ENCODE results near the gene FBN2.
"Not testable (repeated sequence)": the region's sequence is repeated elsewhere in the genome, so short reads cannot be mapped to it uniquely, and the experiment has no call there.

The FBN2 gene

DNA sequence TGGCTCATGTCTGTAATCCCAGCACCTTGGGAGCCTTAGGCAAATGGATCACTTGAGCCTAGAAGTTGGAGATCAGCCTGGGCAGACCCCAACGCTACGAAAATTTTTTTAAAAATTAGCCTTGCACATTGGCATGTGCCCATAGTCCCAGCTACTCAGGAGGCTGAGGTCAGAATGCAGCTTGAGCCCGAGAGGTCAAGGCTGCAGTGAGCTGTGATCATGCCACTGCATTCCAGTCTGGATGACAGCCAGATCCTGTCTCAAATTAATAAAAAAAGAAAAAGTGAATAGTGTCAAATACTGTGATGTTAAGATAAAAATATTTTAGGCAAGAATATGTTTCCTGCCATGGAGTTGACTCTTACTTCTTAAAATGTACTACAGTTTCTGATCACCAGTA, 5.3 kb downstream of the FBN2 start:
- DNase-seq, result no peak

DNA sequence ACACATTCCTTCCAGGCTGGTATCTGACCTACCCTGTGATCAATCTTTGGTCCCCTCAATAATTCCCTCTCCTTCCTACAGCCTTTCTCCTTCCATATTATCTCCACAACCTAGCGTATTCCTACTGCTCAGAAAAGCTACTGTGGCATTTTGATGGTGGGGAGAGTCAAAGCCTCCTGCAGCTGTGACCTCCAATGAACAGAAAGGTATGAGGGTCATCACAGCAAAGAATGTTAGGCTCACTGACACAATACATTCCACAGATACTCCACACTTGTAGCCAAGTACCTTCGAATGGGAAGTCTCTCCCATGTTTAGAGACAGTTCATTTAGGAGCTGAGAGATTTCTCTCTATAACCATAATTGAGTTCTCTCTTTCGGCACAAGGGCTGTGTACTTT, 5.9 kb downstream of the FBN2 start:
- no peak for DNase-seq

DNA sequence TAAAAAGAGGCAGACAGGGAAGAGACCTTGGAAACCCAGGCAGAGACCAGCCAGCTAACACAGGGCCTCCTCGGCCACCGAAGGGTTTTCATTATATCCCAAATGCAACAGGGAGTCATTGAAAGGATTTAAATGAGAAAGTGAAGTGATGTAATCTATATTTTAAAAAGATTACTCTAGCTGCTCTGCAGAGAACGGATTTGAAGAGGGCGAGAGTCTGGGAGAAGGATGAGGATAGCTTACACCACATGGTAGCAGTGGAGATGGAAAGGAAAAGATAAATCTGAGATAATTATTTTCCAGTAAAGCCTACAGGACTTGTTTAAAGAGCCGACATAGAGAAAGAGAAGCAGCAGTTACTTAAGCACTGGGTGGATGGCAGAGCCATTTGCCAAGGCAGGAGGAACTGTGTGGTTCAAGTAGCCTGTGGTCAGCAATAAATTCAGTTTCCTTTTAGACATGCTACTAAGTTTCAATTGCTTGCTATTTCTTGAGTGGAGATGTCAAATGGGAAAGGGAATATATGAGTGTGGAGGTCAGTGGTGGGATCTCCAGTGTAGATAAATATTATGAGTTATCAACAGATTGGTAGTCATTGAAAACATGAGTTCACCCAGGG, 9.3 kb downstream of the FBN2 start:
- DNase-seq, result no peak

DNA sequence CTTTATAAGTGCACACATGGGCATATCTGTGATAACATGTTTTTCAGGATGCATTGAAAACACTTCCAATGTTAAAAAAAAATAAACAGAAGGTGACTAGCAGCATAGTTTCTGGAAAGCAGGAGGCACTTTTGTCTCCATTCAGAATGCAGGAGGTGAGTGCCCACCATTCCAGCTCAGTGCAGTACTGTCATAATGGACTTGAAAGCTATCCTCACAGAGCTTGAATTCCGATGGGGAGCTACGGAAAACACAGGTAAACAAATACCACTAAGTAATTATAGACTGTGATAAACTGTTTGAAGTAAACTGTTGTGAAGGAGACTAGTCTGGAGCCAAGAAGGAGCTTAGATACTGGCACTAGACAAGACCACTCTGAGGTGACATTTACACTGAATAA, 9.9 kb downstream of the FBN2 start:
- DNase-seq, result no peak

DNA sequence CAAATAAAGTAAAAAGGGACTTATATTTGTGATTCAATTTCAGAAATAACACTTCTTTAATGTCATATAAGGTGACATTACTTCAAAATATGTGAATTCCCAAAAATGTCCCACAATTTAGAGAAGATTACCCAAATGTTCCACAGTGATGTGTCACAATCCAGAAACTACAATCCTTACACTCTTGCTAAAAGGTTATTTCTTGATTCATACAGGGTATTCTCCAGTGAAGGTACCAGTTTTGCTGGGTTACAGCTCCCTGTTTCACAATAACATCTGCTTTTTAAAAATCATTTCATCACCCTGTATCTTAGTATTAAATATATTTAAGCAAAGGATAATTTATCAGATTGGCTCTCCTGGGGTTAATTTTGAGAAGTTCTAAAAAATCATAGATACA, 11.0 kb downstream of the FBN2 start:
- DNase-seq, result no peak

DNA sequence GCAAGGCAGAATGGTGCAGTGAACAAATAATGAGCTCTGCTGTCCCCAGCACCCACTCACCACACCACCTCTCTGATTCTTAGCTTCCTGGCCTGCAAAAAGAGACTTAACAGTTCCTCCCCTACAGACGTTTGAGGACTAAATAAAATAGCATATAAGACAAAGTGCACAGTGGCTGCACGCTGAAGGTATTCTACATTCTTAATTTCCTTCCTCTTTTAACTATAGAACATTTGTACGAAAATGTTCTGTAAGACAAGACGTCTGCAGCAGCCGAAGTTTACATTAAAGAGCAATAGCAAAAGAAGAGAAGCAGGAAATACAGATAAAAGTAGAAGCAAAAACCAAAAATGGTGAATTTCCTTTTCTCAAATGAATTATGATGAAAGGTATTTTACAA, 15.7 kb downstream of the FBN2 start:
- DNase-seq, result no peak

DNA sequence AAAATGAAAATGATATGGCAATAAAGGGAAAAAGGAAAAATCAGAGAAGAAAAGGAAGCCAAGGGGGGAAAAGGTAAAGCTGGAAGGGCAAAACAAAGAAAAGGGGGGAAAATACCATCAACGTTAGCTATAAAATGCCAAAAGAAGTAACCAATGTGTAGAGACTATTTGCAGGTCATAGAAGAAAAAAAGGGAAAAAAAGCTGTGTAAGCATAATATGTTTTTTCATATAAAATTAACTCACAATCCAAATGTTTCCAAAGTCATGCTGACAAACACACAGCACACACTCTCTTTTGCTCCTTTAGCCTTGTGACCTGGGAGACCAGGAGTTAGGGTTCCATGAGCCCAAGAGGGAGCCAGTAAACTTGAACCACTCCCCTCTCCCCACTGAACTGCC, 18.2 kb downstream of the FBN2 start:
- DNase-seq, result no peak

DNA sequence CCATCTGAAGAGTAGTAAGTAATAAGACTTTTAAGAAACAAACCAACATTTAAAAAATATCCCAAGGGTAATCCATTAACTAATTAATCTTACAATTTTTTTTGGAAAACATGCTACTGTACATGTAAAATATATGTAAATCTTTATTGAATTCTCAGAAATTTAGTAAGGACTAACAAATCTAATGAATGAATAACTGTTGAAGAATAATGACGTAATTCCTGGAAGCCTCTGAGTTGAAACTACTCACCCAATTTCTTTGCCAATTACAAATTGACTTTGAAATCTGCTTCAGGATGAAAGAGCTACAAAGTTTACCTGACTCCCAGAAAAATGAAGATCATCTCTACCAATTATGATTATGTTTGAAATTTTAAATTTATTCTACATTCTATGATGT, 21.1 kb downstream of the FBN2 start:
- no peak for DNase-seq

DNA sequence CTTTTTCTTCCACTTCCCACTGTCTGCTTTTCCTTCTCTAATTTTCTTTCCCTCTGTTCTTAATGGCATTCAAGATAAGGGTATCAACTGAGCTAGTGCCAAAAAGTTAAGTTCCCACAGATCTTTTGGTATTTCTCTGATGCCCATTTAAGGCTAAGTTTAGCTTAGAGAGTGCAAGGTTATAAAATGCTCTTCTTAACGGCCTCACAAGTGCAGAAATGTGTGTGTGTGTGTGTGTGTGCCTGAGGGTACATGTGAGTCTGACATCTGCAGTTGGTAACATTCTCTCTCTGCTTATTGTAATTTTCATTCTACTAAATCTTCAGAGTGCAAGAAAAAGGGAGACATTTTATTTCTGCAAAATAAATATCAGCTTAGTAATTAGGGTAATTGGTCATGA, 24.2 kb downstream of the FBN2 start:
- no peak for DNase-seq

DNA sequence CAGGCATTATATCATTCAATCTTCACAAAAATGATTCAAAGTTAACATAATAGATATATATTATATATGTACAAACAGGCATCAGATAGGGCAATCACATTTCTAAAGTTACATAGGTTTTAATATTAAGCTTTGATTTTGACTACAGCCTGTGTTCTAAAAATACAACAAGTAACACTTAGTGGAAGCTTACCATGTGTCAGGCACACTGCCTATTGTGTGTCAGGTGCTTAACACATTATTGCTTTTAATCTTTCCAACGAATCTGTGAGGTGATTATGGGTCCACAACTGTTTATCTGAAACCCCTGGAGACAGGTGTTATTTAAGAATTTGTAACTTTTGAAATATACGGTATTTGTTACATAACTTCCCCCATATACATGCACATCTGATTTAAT, 25.2 kb downstream of the FBN2 start:
- DNase-seq, result no peak

DNA sequence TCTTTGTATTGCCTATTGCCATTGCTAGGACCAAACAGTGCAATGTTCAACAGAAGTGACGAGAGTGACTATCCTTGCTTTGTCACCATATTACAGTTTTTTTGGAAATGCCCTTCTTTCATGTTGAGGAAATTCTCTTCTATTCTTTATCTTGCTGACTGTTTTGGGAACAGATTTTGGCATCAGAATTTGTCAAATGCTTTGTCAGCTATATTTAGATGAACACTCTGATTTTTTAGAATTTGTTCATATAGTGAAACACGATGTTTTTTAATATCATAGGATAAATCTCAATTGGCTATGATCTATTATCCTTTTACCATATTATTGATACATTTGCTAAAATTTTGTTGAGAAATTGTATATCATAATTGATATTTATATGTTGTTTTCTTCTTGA, 31.4 kb downstream of the FBN2 start:
- DNase-seq, result no peak

DNA sequence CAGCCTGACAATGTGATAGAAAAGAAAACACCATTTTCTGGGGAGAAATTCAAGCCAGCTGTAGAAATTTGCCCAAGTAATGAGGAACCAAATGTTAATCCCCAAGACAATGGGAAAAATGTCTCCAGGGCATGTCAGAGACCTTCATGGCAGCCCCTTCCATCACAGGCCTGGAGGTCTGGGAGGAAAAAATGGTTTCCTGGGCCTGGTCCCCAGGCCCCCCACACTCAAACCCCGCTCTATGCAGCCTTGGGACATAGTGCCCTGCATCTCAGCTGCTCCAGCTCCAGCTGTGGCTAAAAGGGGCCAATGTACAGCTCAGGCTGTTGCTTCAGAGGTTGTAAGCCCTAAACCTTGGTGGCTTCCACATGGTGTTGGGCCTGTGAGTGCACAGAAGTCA, 34.3 kb downstream of the FBN2 start:
- DNase-seq, result not testable (repeated sequence)

DNA sequence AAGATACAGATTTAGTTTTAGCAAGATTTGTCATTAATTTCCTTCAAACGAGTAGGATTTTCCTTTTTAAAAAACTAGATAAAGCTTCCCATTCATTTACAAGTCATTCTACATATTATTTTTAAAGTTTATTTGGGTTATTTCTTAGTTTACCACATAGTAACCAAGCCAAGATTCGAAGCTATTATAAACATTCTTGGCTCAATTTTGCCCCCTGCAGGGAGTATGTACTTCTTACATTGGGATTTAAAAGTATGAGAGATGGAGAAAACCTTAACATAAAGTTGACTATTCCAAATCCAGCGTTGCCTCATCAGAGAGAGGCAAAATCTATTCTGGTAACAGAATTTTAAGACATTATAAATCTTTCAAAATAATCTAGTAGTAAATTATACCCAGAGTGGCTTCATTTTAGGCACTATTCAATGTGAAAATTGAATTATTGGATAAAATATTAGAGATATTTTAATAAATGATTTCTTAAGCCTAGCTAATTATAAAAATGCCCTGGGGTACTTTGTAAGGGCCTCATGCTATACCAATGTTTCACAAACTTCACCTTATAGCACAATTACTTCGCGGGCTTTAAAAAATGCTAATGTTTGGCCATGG, 39.1 kb downstream of the FBN2 start:
- DNase-seq, result peak in 1 of 5 experiments; percentile 5

DNA sequence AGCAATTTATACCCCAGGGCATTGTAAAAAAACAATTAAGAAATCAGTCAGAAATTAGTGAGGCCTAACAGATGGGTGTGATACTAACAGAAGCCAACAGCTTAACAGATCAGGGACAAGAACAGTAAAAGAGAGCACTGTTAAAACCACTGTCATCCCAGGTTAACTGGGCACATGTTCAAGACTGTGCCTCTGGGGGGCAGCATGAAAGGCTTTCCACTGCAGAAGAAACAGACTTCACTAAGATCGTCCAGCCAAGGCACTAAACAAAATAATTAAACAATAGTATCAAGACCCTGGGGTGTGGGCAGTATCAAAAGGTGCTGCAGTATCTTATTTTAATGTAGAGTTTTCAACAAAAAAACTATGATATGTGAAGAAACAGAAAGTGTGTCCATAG, 43.5 kb downstream of the FBN2 start:
- DNase-seq, result no peak

DNA sequence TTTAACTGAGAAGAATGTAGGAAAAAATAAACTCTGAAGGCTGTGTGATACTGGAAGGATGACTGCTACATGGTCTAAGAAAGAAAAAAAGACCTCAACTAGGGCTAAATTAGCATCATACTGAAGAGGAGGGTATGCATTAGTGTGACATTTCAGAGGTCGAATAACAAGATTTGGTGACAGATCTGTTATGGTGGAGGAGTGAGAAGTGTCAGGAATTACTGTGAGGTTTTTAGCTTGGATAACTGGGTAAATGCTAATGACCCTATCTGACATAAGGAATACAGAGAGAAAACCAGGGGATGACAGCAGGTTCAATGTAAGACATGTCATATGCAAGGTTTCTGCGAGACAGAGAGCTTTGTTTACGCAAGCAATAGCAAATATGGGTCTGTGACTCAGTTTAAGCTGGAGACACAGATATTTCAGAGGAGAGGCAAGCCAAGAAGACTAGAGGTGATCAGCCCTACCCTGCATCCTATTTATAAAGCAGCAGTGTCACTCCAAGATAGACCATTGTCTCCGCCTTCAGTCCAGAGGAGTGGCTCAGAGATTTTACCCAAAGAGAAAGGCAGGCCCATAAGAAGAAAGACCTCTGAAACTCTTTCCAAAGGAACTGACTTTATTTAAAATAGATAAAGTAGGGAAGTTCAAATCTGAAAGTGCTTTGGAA, 44.3 kb downstream of the FBN2 start:
- no peak for DNase-seq

DNA sequence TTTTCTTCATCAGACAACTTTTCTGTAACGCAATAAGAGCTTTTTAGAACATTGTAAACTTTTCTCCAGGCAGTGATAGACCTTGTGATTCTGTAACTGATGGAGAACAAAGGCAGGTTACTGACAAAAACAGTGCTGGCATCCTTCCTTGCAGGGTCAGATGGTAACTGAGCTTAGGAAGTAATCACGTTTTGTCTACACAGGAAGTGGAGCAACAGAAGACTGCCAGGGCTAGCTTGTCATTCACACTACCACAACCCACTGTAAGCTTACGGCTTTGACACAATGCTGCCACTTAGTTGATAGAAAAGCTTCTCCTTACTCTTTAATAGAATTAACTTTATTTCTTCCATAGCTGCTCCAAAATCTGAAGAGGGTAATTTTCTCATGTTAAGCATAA, 46.8 kb downstream of the FBN2 start:
- peak in 1 of 5 experiments; percentile 3 for DNase-seq

DNA sequence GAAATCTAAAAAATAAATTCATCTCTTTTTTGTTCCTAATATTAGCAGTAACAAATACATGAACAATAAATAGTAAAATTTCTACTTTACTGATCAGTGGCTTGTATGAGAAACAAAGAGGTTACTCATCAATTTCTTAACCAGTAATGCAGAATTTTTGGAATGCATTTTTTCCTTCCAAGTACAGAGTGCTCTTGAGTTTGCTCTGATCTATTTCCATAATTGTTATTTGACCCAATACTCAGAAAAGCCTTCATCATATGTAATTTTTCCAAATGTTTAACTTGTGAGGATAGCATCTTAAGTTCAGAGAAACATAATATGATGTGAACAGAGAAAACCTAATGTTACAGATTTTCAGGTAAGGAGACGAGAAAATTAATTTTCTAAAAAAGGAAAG, 47.3 kb downstream of the FBN2 start:
- DNase-seq, result no peak

DNA sequence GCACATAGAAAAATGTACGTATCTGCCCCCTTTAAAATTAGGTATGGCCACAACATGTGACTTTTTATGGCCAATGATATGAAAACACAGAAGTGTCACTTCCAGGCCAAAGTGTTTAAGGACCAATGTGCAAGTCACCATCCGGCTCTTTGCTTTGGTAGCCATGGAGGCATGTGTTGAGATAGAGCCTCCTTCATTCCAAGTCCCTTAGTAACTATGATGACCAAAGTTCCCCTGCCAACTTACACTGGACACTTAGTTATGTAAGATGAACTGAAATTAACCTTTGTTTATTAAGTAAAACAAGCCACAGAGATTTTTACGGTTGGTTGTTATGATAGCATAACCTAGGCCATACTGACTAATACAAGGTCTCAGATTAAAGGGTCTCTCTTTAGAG, 51.0 kb downstream of the FBN2 start:
- DNase-seq, result no peak

DNA sequence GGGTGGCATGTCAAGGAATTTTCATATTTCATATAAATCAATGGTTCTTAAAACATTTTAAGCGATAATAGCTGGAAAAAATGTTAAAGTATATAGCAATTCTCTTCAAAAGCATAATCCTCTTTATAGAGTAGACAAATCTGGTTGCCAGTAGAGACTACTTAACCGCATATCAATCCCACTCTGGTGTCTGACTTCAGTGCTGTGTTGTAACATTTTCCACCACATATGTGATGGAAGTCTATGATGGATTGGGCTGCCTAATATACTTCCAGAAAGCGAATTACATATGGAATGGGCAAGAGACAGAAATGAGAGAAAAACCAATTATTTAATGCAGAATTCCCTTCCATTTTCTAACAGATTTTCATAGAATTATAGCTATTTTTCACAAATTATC, 54.3 kb downstream of the FBN2 start:
- DNase-seq, result no peak

DNA sequence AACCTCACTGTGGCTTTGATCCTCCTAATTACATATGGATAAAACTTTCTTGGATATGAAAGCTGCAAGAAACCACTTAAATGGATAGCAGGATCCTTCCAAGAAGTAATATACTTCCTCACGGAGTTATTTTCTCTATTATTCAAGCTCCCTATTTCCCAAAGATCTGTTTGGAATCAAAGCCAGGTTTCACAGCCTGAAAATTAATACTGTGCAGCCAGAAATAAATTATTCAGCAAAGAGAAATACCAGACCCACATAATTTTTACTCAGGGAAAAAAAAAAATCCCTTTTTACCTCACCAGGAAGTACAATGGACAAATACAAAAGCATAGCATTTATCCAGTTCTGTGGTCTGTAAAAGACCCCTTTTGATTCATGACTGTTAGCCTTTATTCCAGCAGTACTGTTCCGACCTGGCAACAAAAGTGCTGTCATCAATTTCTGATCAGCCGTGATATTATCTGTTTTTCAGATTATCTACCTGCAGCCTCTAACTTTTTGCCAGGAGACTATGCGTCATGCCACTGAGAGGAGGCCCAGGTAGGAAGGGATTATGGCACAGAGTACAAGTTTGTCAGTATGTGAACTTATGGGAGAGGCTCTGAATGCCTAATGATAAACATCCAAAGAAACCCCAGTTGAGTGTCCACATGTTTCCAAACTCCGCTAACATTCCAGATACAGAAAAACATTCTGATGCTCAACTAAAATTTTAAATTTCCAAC, 57.0 kb downstream of the FBN2 start:
- no peak for DNase-seq

DNA sequence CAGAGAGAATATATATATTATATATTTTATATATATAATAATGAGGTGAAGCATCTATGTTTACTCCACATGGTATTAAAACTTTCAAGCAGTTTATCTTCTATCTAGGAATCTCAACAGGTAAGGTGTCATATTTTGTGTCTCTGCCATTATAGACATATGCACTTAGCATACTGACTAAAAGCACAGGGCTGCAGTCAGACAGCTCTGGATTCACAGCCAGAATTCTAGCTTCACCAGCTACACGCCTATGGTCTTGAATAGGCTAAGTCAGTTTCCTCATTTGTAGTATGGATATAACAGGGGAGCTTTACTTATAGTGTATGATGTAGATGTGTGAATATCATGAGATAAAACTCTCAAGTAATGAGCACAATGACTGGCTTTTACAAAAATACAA, 57.9 kb downstream of the FBN2 start:
- no peak for DNase-seq

DNA sequence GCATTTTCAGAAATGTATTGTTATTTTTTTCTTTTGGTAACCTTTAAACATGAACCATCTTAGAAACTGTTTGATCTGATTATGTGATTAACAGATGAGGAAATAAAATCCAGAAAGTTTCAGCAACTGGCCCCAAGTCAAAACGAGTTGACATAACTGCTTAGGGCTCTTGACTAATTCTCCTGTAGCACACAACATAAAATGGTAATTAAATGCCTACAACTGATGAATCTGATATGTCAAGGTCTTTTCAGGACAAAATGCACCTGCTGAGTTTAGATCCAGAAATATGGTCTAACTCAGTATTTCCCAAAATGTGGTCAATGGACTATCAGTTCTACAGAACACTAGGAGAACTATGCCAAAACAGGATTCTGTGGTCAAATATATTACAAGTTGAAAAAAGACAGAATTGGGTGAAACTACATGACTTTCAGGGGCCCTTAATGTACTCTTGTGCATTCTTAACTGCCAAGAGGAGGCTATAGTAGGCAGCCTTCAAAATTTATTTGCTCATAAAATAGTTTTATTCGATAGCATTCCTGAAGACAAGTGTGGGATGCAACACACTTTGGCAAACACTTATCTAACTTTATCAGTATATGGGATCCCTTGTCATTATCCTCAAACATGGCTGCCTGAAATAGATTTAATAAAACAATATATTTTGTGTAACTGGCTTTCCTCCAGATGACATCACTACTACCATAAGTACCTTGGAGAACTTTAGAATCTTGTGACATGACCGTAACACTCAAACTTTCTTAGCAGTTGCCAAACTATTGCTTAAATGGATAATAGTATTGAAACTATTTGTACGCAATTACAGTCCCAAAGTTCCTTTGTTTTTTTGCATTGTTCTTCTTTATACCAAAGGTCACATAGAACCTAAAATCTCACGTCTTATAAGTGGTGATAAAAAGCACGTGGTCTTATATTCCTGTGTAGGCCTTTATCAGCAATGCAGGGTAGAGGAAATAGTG, 59.4 kb downstream of the FBN2 start:
- DNase-seq, result no peak

DNA sequence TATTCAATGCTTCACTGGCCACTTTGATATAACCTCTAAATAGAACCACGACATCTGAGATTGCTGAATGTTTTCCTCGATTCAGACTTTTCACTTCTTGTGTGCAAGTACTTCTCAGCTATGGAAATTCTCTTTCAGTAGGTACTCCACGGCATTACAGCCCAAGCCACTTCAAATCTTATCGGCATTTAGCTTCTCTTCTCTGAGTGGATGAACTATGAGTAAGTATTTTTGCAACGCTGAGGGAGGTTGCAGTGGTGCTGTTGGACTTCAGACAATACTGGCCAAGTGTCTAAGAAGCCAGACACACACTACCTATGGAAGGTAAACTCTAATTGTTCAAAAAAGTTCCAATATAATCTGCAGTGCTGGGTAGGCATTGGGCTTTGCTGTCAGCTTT, 60.1 kb downstream of the FBN2 start:
- no peak for DNase-seq
